ENCODE results near the gene MACROH2A1.

GRCh38 chr5:135375040-135375793, 23.8 kb downstream of the MACROH2A1 start:
- TF ChIP-seq CTCF (IDR thresholded peaks at IDR 0.05; ENCODE audit: low read depth, low read length, poor library complexity, severe bottlenecking) (no peak), EZH2phosphoT487 (IDR thresholded peaks at IDR 0.05; ENCODE audit: borderline replicate concordance, low read length) (no peak)
